SKM-1 treated with dmso at 0.1 percent for 144 hours (cell line): ENCODE results near the gene GNRH2.
"Not testable (repeated sequence)": the region's sequence is repeated elsewhere in the genome, so short reads cannot be mapped to it uniquely, and the experiment has no call there.

ENCODE experiments used
- DNase-seq: peaks from one replicate; lab custom pipeline; 2025; ENCODE audit not compliant: unreplicated experiment; lab: John Stamatoyannopoulos, UW

Gene GNRH2

GRCh38 chr20:3041854-3042409, 1.5 kb upstream of the GNRH2 start:
- DNase-seq = no peak

DNA sequence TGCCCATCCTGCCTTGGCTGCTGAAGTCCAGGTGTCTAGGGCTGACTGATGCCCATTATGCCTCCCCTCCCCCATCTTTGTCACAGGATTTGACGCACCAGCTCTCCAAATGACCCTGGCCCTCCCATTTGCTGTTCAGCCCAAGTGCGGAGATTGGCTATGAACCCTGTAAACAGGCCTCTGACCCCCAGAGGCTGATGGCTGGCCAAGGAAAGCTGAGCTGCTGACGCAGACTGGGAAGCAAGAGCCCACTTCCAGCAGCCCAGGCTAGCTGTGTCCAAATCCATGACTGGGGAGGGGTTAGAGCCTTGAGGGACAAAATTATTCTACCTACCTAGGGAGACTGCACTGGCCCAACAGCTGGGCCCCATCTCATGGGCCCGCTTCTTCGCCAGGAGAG, 797 bp upstream of the GNRH2 start:
- no peak for DNase-seq

- DNase-seq = no peak
Measured at GRCh38 chr20:3044336-3044965, 1.0 kb downstream of the GNRH2 start.

GRCh38 chr20:3045042-3045815, 1.8 kb downstream of the GNRH2 start:
- peak; percentile 46 for DNase-seq

GRCh38 chr20:3045816-3046676, 2.6 kb downstream of the GNRH2 start, which contains the start of gene MRPS26:
Gene MRPS26 (plus strand): TSS chr20:3046052. CDS start chr20:3046069, 17 bp downstream.
- peak; percentile 46 for DNase-seq

GRCh38 chr20:3046677-3047462, 3.4 kb downstream of the GNRH2 start:
- no peak for DNase-seq

DNA sequence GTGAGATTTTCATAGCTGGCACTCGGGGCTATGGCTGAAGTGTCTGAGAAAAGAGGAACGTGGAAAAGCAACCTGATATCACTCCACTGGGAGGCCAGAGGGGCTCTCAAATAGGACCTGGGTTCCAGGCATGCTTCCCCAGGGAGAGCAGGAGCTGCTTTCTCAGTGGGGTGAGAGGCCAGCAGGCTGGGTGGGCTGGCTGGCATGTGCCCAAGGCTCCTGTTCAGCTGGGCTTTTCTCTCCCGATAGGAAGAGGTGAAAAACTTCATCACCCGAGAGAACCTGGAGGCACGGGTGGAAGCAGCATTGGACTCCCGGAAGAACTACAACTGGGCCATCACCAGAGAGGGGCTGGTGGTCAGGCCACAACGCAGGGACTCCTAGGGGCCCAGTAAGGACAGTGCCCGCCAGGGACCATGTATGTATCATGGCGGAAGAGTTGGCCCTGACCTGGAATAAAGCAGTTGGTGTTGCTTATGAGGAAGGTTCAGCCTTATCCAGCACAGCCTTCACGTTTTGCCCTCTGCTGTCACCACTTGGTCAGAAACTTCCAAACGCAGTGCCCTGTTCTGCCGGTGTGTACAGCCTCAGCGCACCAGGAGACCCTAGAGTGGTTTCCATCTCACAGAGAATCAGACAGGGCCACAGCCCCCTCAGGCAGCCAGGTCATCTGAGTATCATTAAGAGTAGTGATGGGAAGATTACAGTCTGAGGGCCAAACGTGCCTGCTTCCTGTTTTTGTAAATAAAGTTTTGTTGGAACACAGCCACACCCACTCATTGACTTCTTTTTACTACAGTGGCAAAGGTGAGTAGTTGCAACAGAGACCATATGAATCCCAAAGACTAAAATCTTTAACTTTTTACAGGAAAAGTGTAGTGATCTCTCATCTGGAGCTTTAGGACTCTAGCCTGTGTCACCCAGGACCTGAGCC, 4.3 kb downstream of the GNRH2 start:
- DNase-seq = no peak

DNA sequence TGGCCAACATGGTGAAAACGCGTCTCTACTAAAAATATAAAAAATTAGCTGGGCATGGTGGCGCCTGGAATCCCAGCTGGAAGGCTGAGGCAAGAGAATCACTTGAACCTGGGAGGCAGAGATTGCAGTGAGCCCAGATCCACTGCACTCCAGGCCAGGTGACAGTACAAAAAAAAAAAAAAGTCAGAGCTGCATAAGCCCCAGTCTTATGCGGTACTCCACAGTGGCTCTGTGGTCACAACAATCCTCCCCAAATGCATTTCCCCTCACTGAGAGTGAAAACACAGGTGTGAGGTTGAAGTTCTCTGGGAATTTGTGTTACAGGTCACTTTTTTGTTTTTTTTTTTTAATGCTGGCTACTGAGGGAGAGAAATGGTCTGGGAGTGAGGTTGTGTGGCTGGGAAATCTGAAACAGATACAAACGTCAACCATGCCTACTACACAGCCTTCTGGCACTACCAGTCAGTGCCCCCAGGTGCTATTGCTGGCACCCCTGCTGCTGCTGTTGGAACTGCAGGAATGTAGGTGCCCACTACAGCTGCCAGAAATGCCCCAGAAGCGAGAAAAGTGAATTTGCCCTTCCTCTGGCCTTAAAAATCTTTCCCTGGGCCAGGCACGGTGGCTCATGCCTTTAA, 8.1 kb downstream of the GNRH2 start:
- no peak for DNase-seq

GRCh38 chr20:3059489-3059888, 16.1 kb downstream of the GNRH2 start:
- DNase-seq = no peak

DNA sequence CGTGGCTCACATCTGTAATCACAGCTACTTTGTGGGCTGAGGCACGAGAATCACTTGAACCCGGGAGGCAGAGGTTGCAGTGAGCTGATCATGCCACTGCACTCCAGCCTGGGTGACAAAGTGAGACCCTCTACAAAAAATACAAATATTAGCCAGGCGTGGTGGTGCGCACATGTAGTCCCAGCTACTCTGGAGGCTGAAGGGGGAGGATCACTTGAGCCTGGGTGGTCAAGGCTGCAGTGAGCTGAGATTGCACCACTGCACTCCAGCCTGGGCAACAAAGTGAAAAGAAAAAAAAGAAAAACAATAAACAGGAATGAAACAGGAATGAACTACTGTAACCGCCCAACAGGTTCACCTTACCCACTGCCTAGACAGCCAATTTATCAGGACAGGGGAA, 20.7 kb downstream of the GNRH2 start:
- not testable (repeated sequence) for DNase-seq

DNA sequence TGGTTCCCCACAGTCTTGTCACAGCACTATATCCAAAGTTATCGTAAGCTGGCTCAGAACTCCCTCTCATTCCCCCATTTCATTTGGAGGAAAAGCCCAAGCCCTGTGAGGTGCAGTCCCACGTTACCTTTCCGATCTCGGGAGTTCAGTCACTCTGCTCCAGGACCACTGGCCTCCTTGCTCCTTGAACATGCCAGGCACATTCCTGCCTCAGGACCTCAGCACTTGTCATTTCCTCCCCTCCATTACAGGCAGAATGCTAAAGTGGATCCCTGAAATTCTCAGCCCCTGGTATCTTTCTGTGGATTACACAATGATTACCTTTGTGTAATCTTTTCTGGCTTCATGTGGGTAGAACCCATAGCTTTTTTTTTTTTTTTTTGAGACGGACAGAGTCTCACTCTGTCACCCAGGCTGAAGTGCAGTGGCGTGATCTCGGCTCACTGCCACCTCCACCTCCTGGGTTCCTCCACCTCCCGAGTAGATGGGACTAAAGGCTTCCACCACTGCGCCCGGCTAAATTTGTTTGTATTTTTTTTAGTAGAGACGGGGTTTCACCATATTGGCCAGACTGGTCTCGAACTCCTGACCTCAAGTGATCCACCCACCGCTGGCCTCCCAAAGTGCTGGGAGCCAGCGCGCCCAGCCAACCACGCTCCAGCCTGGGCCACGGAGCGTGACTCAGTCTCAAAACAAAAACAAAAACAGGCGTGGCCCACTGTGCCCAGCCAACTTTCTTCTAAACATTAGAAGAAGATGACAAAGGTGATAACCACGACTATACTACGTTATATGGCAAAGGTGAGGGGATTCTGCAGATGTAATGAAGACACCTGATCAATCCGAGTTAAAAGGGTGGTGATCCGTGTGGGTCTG, 24.0 kb downstream of the GNRH2 start:
- DNase-seq = no peak

- no peak for DNase-seq
Measured at GRCh38 chr20:3068075-3068474, 24.7 kb downstream of the GNRH2 start.

GRCh38 chr20:3068986-3069900, 25.8 kb downstream of the GNRH2 start:
- no peak for DNase-seq

DNA sequence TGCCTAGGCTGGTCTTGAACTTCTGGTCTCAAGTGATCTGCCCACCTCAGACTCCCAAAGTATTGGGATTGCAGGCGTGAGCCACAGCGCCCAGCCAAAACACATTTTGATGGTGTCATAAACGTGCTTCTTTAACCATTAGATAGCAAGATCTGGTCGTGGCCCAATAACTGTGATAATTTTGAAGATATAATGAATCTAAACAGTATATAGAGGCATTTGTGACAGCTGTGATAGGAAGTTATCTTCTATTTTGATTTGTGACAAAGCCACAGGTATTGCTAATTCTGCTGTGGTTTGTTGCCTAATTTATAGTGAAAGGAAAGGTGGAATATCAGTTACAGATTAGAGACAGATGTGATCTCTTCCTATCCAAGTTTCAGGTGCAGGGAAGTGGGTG, 27.3 kb downstream of the GNRH2 start:
- no peak for DNase-seq

DNA sequence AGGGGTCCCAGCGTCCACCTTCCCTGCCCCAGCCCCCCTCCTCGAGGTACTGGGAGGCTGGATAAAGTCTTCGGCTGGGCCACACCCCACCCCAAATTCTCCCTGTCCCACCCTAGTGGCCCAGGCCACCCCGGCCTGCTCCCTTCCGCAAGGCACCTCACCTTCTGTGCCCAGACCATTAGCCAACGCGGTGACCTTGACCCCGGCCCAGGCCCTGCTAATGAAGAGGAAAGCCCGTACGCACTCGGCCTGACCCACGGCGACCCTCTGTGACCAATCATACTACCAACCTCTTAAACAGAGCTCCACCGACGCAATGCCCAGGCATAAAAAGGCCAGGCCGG, 27.8 kb downstream of the GNRH2 start:
- no peak for DNase-seq

- DNase-seq = no peak
Measured at GRCh38 chr20:3071610-3072529, 28.4 kb downstream of the GNRH2 start, which contains the start of gene OXT. Gene OXT (plus strand): TSS chr20:3071620. CDS start chr20:3071656, 36 bp downstream.
